K562 (cell line): ENCODE results near the gene SHLD2. TPM values are rescaled to one million over a fixed set of nuclear protein-coding genes. Genes with fewer than 3 reads are reported as not detected.
A peak's percentile ranks its signal among the peaks of the same experiment; 100 is the strongest.

Experiments used
- CBX1 ChIP-seq: sonication (generic); IDR thresholded peaks from 2 replicates; pipeline ENCODE4 v1.6.1; 2016; ENCODE audit warnings: antibody characterized with exemption, low read depth, mild to moderate bottlenecking
- E2F6 ChIP-seq, 2 experiments: IDR thresholded peaks; 2 replicates each; pipeline ENCODE4 v1.6.1; 2011; ENCODE audit warnings: borderline replicate concordance in 1 of 2, control low read depth in 1 of 2, low read depth in 1 of 2, low read length in 1 of 2, mild to moderate bottlenecking in 1 of 2, mixed read lengths in 1 of 2, moderate library complexity in 1 of 2; ENCODE audit not compliant: insufficient read depth in 1 of 2, insufficient read length in 1 of 2, poor library complexity in 1 of 2, severe bottlenecking in 1 of 2; ENCODE audit errors: extremely low read depth in 1 of 2
- FOXM1 ChIP-seq, 2 experiments: fragments of 450-650 bp in 1 of 2; sonication (generic) in 1 of 2; formaldehyde crosslinking in 1 of 2; IDR thresholded peaks; 2 replicates each; pipeline versions ENCODE4 v1.6.1 to v1.9.0; 2017 to 2022; ENCODE audit warnings: low read depth in 2 of 2, mild to moderate bottlenecking in 2 of 2, missing genetic modification reagents in 1 of 2, moderate library complexity in 1 of 2
- MBD2 ChIP-seq: sonication (generic); IDR thresholded peaks from 2 replicates; pipeline ENCODE4 v1.6.1; 2016; ENCODE audit warnings: low read depth, borderline replicate concordance
- NR4A1 ChIP-seq, 2 experiments: fragments of 250-450 bp in 1 of 2; fragments of 450-650 bp in 1 of 2; sonication (Bioruptor Pico) in 1 of 2; IDR thresholded peaks; 2 replicates each; pipeline versions ENCODE4 v1.4.0 to v1.6.1; 2016 to 2020; ENCODE audit warnings: mild to moderate bottlenecking in 2 of 2, missing compliant biosample characterization in 1 of 2, missing genetic modification characterization in 1 of 2, moderate library complexity in 1 of 2
- NRF1 ChIP-seq, 2 experiments: fragments of 450-650 bp; IDR thresholded peaks in 1 of 2; conservative IDR thresholded peaks in 1 of 2; 2 replicates each; pipeline ENCODE4 v1.6.1; 2014; ENCODE audit warnings: mild to moderate bottlenecking in 2 of 2
- SNIP1 ChIP-seq: fragments of 450-650 bp; IDR thresholded peaks from 2 replicates; pipeline ENCODE4 v1.7.1; 2017; ENCODE audit warnings: low read depth, mild to moderate bottlenecking
- UBTF ChIP-seq, 2 experiments: IDR thresholded peaks; 2 replicates each; pipeline ENCODE4 v1.6.1; 2012; ENCODE audit warnings: improper control_type of control experiment in 2 of 2, low read depth in 2 of 2, low read length in 2 of 2, borderline replicate concordance in 1 of 2
- VEZF1 ChIP-seq: fragments of 200-800 bp; sonication (Bioruptor generic); IDR thresholded peaks from 2 replicates; pipeline ENCODE4 v1.6.1; 2017; ENCODE audit warnings: missing genetic modification characterization, missing compliant biosample characterization
- ZNF318 ChIP-seq, 2 experiments: fragments of 450-650 bp; IDR thresholded peaks; 2 replicates each; pipeline ENCODE4 v1.6.1; 2016; ENCODE audit warnings: mild to moderate bottlenecking in 2 of 2, borderline replicate concordance in 1 of 2, low read depth in 1 of 2, moderate library complexity in 1 of 2
- polyA plus RNA-seq, 8 experiments: library from polyadenylated mRNA; depleted of rRNA in 4 of 8; stranded (reverse) in 5 of 8; unstranded in 3 of 8; fragments of >200 nt; fragmentation: Nextera tagmentation in 2 of 8; fragmentation: Illumina TruSeq in 1 of 8; extraction: Ambion mirVana in 2 of 8; extraction: Trizol in 1 of 8; gene quantifications; 2 replicates each; pipeline versions ENCODE4 v1.2.1 to v1.2.3, GENCODE V29; 2011 to 2014; ENCODE audit warnings: inconsistent platforms in 1 of 8, missing spikeins in 1 of 8
- total RNA-seq, 7 experiments: library from RNA; depleted of rRNA in 6 of 7; stranded (reverse); fragments of >200 nt in 6 of 7; fragmentation: Illumina TruSeq in 2 of 7; extraction: Trizol in 2 of 7; gene quantifications; 2 replicates each; pipeline versions ENCODE4 v1.2.1 to v1.2.3, GENCODE V29; 2011 to 2021; ENCODE audit warnings: low replicate concordance in 1 of 7

The SHLD2 gene
- total and polyA plus RNA-seq, 9 of the 15 experiments (the other 6 are each of a cell fraction or from before 2014, with no cell fraction given) = 21.6 to 51.2 (median 39.4) TPM

- TF ChIP-seq ZNF318 (IDR thresholded peaks at IDR 0.05; ENCODE audit: borderline replicate concordance in 1 of 2, low read depth in 1 of 2) = peak in 1 of 2 experiments; percentile 21; a peak in 1 of 4 replicates
- TF ChIP-seq FOXM1 (IDR thresholded peaks at IDR 0.05; ENCODE audit: low read depth) = no peak
- TF ChIP-seq FOXM1 (CRISPR knock-in tag; IDR thresholded peaks at IDR 0.05; ENCODE audit: low read depth) = no peak
- TF ChIP-seq UBTF (IDR thresholded peaks at IDR 0.05; ENCODE audit: borderline replicate concordance in 1 of 2, low read depth in 2 of 2, low read length in 2 of 2) = 0 out of 4 replicates have a peak, but pooled peaks of 1 of the 2 experiments have one; percentile 35
- TF ChIP-seq VEZF1 (CRISPR knock-in tag) = peak; percentile 53; the same call in 1 of the 2 replicates
- no peak for TF ChIP-seq NR4A1 (CRISPR knock-in tag; IDR thresholded peaks at IDR 0.05)
- no peak for TF ChIP-seq NR4A1 (tag; IDR thresholded peaks at IDR 0.05)
- TF ChIP-seq MBD2 = 0 out of 2 replicates have a peak, but pooled peaks have one; percentile 12
- 0 out of 2 replicates have a peak, but pooled peaks have one; percentile 46 for TF ChIP-seq SNIP1
- TF ChIP-seq E2F6 (IDR thresholded peaks at IDR 0.05; ENCODE audit: borderline replicate concordance in 1 of 2, extremely low read depth in 1 of 2, insufficient read depth in 1 of 2, insufficient read length in 1 of 2, low read depth in 1 of 2, low read length in 1 of 2, poor library complexity in 1 of 2, severe bottlenecking in 1 of 2) = peak; percentile 17 to 45
- TF ChIP-seq NRF1 (conservative IDR thresholded peaks at IDR 0.05 in 1 of 2, IDR thresholded peaks at IDR 0.05 in 1 of 2) = 0 out of 4 replicates have a peak, but pooled peaks of 1 of the 2 experiments have one; percentile 16
- TF ChIP-seq CBX1 = 0 out of 2 replicates have a peak, but pooled peaks have one; percentile 28
These were observed 1.2 kb upstream of the SHLD2 start (continued) for GRCh38 chr10:87093632-87094372.
